Left renal cortex interstitium (tissue), 4 donors: ENCODE measurements around the gene RAF1. TPM values are rescaled to one million over a fixed set of nuclear protein-coding genes. Genes with fewer than 3 reads are reported as not detected.
"Not testable (repeated sequence)": the region's sequence is repeated elsewhere in the genome, so short reads cannot be mapped to it uniquely, and the experiment has no call there.

Source experiments
- DNase-seq, 4 donors: peaks; one replicate each; pipeline ENCODE4 v3.0.0-alpha.2; 2013; ENCODE audit warnings: low read depth in 4 of 4, low spot score in 2 of 4, missing footprints in 1 of 4
- polyA plus RNA-seq, 4 donors: library from polyadenylated mRNA; unstranded; fragments of 120-200 nt; gene quantifications; one replicate each; pipeline ENCODE4 v1.2.1, GENCODE V29; 2013; ENCODE audit not compliant: insufficient read length in 4 of 4

The RAF1 gene
- polyA plus RNA-seq, 4 donors: 97.7 to 141 (median 123) TPM

DNA sequence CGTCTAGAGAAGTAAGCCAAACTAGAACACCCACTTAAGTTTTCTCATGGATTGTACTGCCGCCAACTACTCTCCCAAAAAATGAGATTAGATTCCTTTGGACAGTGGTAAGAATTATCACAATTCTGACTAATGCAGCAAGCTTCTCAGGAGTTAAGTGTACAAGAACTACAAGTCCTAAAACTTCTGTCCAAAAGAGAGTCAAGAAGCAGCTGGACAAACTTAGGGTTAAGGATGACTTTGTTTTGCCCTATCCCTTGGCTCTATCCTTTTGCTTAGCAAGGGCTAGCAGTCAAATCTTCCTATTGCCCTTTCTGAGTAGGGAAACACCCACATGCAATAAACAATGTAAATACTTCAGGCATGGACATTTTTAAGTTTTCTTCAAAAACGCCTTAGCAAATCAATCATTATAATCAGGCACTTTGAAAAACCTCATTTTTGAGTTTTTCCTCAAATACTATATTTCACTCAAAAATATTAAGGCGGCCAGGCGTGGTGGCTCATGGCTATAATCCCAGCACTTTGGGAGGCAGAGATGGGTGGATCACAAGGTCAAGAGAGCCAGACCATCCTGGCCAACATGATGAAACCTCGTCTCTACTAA lies 19.5 kb downstream of the RAF1 start:
- no peak for DNase-seq

GRCh38 chr3:12643724-12644123 lies 20.2 kb downstream of the RAF1 start:
- no peak for DNase-seq

GRCh38 chr3:12643010-12643380 lies 20.9 kb downstream of the RAF1 start:
- no peak for DNase-seq

DNA sequence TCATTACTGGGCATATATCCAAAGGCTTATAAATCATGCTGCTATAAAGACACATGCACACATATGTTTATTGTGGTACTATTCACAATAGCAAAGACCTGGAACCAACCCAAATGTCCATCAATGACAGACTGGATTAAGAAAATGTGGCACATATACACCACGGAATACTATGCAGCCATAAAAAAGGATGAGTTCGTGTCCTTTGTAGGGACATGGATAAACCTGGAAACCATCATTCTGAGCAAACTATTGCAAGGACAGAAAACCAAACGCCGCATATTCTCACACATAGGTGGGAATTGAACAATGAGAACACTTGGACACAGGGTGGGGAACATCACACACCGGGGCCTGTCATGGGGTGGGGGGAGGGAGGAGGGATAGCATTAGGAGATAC lies 23.1 kb downstream of the RAF1 start:
- DNase-seq: not testable (repeated sequence)

DNA sequence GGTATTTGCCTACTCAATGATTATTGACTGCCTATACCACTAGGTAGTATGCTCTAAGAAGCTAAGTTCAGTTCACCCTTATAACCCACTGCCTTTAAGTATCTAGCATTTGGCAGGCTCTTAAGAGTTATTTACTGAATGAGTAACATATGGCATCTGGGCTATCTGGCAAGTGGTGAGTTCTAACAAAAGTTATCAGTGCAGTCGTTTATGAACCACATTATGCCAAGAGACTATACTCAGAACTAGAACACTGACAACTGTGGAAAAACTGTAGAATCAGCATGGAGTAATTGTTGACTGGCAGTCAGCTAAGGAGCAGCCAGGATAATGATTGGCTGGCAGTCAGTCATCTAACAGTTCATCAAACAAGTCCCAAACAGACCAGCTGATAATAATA lies 25.8 kb downstream of the RAF1 start:
- no peak for DNase-seq

- DNase-seq: no peak
These were observed 30.8 kb downstream of the RAF1 start for GRCh38 chr3:12633108-12633507.

DNA sequence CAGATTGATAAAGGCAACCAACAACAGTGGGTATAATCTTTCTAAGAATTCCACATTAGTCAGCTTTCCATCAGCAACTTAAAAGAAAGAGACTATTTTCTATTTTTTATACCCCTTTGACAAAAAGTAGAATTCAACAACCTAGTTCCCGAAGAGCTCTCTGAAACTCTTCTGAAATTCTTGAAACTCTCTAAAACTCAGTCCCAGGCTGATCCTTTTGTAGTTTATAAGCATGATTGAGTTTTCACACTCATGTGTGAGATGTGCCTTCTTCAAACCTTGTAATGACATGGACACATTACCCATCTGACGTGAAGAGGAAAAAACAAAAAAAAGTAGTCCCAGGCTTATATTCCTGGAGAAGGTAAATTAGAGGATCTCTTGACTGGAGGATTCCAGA lies 31.4 kb downstream of the RAF1 start:
- DNase-seq: no peak

- not testable (repeated sequence) for DNase-seq
These were observed 33.1 kb downstream of the RAF1 start for GRCh38 chr3:12630843-12631242.

DNA sequence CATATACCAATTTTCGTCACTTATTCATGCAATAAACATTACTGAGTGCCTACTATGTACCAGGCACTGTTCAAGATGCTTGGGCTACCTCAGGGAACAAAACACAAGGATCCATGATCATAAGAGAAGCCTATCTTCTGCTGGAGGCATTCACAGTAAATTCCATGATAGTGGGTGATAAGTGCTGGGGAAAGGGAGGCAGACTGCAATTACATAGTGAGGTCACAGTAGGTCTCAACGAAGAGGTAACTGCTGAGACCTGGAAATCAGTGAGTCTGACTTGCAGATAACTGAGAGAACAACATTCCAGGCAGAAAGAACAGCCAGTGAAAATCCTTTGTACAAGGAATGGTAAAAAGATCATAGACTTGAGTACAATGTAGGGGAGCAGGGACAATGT lies 33.6 kb downstream of the RAF1 start:
- DNase-seq: no peak

GRCh38 chr3:12629560-12629959 lies 34.4 kb downstream of the RAF1 start:
- no peak for DNase-seq

DNA sequence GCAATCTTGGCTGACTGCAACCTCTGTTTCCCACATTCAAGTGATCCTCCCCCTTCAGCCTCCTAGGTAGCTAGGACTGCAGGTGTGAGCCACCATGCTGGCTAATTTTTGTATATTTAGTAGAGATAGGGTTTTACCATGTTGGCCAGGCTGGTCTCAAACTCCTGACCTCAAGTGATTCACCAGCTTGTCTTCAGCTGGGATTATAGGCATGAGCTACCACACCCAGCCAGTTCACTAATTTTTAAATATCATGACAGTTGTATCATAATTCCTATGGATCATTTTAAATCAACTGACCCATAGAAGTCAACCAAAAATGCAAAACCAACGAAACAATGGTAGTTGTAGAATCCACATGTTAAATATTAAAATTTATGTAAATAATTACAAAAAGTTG lies 35.1 kb downstream of the RAF1 start:
- no peak for DNase-seq

- no peak for DNase-seq
These were observed 36.5 kb downstream of the RAF1 start for GRCh38 chr3:12627370-12627769.

- DNase-seq: not testable (repeated sequence)
These were observed 39.0 kb downstream of the RAF1 start for GRCh38 chr3:12624964-12625363.

DNA sequence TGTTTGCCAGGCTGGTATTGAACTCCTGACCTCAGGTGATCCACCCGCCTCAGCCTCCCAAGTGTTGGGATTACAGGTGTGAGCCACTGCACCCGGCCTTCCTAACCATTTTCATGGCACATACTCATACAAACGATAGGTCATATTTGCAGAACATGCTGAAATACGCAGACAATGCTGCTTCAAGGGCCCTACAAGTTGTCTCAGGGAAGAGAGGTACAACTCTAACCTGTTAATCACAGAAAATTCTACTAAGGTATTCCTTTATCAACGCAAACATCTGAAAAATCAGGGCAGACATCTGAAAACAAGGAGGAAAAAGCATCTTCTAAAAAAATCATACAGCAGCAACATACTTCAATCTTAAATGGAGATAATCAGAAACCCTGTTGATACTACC lies 39.9 kb downstream of the RAF1 start:
- no peak for DNase-seq

GRCh38 chr3:12622335-12622734 lies 41.6 kb downstream of the RAF1 start:
- no peak for DNase-seq

DNA sequence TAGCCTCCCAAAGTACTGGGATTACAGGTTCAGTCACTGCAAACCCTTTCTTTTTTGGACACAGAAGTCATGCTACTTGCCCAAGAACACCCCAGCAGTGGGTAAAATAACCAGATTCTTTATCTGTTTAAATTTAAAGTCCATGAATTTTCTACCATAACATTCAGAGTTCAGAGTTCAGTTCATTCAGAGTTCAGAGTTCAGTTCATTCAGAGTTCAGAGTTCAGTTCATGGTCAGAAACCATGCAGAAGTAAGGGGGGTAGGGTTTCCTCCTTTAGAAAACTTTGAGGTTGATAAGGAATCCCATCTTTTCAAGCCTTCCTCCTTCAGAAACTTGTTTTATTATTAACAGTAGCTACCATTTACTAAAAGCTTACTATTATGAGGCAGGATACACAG lies 43.2 kb downstream of the RAF1 start:
- DNase-seq: no peak

DNA sequence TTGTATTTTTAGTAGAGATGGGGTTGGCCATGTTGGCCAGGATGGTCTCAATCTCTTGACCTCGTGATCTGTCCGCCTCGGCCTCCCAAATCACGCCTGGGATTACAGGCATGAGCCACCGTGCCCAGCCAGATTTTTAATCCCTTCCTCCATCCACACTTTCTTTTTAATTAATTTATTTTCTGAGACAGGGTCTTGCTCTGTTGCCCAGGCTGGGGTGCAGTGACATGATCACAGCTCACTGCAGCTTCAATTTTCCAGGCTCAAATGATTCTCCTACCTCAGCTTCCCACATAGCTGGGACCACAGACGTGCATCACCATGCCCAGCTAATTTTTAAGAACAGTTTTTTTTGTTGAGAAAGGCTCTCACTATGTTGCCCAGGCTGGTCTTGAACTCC lies 43.6 kb downstream of the RAF1 start:
- DNase-seq: no peak

DNA sequence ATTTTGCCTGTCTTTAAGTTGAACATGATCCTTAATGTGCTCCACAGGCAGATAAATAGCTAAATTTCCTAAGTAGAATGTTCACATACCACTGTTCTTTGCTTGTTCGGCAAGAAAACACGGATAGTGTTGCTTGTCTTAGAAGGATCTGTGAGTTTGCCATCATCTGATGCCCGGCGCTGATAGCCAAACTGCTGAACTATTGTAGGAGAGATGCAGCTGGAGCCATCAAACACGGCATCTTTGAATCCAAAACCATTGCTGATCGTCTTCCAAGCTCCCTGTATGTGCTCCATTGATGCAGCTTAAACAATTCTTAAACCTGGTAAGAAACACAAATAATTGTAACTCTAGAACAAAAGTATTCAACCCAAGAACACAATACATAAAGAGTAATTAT lies 45.5 kb downstream of the RAF1 start:
- DNase-seq: no peak

- no peak for DNase-seq
These were observed 48.7 kb downstream of the RAF1 start for GRCh38 chr3:12615266-12615665.

- DNase-seq: no peak
These were observed 50.7 kb downstream of the RAF1 start for GRCh38 chr3:12613250-12613649.

DNA sequence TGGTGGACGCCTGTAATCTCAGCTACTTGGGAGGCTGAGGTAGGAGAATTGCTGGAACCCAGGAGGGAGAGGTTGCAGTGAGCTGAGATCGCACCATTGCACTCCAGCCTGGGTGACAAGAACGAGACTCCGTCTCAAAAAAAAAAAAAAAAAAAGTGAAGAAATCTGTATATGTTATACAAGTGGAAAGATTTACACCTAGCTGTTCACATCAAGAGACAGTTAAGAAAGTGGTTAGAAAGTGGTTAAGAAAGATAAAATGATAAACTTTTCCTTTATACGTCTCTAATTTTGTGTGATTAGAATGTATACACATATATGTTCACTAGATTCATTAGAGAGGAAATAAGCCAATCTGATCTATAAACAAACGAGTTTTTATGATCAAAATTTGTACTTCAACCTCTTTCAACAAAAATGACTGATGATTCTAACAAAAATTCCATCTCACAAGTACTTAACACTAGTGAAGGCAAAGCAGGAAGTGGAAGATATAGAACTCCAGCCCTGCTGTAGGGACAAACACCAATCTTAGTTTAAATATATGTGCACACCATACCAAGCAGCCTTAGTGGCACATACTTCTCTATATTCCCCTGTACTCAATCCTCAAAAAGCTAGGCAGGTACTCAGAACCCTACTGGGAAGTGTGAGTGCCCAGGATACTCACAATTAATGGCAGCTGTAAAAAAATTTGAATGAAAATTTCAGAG lies 51.2 kb downstream of the RAF1 start:
- DNase-seq: no peak

DNA sequence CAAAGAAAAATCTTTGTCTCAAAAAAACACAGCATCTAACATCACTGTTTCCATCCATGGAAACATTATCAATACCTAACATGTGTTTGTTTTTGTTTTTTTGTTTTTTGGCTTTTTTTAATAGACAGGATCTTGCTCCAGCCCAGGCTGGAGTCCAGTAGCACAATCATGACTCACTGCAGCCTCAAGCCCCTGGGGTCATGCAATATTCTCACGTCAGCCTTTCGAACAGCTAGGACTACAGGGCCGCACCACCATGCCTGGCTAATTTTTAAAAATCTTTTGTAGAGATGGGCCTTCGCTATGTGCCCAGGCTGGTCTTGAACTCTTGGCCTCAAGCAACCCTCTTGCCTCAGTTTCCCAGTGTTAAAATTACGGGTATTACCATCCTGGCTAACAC lies 52.8 kb downstream of the RAF1 start:
- DNase-seq: no peak

- no peak for DNase-seq
These were observed 55.5 kb downstream of the RAF1 start for GRCh38 chr3:12608376-12608775.
